CD4-positive, alpha-beta T cell treated with Interleukin-4 for 1 hour (primary cell): Measurements from ENCODE around the gene PYGB.
"Not testable (repeated sequence)": the region's sequence is repeated elsewhere in the genome, so short reads cannot be mapped to it uniquely, and the experiment has no call there.

Experiments
- DNase-seq, 2 donors: peaks; one replicate each; pipeline ENCODE4 v3.0.0-alpha.2; 2020 to 2022

PYGB gene

DNA sequence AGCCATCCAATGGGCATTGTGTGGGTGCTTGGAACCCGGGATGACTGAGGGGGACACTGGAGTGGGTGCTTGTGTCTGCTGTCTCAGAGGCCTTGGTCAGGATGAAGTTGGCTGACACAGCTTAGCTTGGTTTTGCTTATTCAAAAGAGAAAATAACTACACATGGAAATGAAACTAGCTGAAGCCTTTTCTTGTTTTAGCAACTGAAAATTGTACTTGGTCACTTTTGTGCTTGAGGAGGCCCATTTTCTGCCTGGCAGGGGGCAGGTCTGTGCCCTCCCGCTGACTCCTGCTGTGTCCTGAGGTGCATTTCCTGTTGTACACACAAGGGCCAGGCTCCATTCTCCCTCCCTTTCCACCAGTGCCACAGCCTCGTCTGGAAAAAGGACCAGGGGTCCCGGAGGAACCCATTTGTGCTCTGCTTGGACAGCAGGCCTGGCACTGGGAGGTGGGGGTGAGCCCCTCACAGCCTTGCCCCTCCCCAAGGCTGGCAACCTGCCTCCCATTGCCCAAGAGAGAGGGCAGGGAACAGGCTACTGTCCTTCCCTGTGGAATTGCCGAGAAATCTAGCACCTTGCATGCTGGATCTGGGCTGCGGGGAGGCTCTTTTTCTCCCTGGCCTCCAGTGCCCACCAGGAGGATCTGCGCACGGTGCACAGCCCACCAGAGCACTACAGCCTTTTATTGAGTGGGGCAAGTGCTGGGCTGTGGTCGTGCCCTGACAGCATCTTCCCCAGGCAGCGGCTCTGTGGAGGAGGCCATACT lies 49.4 kb downstream of the PYGB start:
- DNase-seq: no peak

DNA sequence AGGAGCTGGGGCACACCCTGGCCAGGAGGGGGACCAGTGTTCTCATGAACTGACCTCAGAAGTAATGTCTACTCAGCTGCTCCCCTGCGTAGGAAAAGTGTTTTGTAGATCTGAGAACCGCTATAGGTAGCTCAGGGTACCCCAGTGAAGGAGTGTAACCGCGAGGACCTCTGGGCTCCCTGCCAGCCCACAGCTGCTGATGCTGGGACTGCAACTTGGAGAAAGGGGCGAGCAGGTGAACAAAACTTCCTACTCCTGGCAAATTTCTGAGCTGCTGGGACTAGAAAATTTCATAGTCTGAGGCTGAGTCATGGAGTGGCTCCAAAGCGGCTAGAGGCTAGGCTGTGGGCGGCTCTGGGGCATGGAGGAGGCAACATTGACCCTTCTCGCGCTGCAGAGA lies 51.9 kb downstream of the PYGB start:
- DNase-seq: no peak

DNA sequence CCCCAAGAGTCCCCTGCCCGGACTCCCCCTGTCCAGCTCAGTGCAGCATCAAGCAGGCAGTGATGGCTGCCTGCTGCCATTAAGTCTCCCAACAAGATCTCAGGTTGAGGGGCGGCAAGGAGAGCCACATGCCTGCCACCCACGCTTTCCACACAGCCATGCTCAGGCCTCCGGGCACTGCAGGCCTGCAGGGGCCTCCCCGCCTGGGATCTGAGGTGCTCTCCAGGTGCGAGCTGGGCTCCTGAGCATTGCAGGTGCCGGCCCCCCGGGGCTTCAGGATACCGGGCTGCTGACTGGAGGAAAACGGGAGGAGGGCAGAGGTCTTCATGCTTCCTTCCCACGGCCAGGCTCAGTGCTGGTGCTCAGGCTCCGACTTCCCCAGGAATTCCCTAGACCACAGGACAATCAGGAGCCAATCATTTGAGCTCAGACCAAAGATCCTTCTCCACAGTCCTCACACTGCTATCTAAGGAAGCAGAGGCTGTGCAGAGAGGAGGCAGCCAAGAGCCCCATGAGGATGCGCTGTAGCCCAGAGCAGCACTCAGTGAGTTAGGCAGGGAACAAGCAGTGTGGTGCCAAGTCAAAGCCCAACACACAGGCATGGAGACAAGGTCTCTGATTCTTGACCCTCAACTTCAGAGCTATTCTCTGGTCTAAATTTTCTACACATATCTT lies 52.7 kb downstream of the PYGB start:
- DNase-seq: no peak

GRCh38 chr20:25301357-25301920 lies 53.6 kb downstream of the PYGB start:
- DNase-seq: no peak

- no peak for DNase-seq
Measured at GRCh38 chr20:25302596-25302995, 54.7 kb downstream of the PYGB start.

- DNase-seq: no peak
Measured at GRCh38 chr20:25303292-25304024, 55.6 kb downstream of the PYGB start.

DNA sequence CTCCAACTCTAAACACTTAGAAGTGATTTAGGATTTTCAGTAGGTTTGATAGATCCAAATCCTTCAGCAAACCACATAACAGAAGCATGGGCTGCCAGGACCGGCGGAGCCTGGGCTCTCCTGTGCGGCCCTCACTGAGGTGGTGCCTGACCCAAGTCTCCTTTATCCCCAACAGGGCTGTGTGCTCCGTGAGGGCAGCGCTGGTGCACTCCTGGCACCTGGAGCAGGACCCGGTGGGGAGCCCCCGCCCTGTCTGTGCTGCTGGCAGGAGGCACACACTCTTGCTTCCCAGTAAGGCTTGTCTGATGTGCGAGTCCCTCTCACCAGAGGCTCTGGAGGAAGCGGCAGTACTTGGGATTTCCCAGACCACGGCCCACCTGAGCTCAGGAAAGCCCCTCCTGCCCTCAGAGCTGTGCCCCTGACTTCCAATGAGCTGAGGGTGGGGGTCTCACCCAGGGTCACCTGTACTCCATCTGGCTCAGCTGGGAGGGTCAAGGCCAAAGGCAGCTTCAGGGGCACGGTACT lies 56.2 kb downstream of the PYGB start:
- DNase-seq: no peak

- no peak for DNase-seq
Measured at GRCh38 chr20:25306991-25307903, 59.4 kb downstream of the PYGB start.

DNA sequence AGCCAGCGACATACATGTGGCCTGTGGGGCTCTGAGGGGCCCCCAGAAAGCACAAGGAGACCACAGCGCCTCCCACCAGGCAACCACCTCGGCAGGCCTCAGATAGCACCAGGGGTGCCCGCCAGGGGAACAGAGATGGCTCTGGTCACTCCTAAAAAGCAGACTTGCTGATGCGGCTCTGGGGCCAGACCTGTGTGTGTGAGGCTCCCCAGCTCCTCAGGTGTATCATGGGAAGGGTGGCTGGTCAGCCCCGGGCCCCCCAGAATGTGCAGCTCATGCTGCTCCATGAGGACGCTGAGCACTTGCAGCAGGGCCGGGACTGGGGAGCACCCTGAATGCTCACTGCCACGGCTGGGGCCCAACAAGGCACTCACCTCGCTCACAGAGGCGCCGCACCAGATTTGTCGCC lies 60.2 kb downstream of the PYGB start:
- DNase-seq: no peak

- no peak for DNase-seq
Measured at GRCh38 chr20:25308671-25309394, 60.9 kb downstream of the PYGB start.

GRCh38 chr20:25309395-25310267 lies 61.7 kb downstream of the PYGB start:
- DNase-seq: no peak

- DNase-seq: peak; percentile 45 to 50
Measured at GRCh38 chr20:25310268-25310920, 62.5 kb downstream of the PYGB start.

DNA sequence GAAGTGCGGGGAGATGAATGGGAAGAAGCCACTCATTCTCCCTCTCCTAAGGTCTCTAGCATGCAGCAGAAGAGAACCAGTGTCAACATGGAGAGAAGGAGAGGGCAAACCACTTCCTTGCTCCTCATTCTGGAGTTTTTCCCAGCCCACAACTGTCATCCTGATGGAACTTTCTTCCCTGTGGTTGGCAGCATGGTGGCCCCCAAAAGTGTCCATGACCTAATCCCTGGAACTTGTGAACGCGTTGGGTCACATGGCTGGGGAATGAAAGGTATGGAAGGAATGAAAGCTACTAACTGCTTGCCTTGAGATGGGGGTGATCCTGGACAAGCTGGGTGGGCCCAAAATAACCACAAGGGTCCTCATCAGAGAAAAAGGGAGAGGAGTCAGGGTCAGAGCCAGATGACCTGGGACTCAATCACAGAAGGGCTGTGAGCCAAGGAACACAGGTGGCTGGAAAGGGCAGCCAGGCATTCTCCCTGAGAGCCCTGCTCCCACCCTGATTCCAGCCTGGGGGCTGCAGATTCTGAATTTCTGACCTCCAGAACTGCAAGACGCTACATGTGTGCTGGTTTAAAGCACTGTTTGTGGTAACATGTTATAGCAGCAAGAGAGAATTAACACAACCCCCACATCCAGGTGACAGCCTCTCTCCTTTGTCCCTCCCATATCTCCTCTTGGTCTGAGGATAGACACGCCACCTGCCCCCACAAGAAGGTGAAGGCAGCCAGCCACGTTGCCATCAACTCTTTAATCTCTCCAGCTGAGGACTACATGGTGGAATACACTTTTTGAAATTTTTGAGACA lies 63.2 kb downstream of the PYGB start:
- no peak for DNase-seq

GRCh38 chr20:25312716-25313115 lies 64.8 kb downstream of the PYGB start:
- not testable (repeated sequence) for DNase-seq

DNA sequence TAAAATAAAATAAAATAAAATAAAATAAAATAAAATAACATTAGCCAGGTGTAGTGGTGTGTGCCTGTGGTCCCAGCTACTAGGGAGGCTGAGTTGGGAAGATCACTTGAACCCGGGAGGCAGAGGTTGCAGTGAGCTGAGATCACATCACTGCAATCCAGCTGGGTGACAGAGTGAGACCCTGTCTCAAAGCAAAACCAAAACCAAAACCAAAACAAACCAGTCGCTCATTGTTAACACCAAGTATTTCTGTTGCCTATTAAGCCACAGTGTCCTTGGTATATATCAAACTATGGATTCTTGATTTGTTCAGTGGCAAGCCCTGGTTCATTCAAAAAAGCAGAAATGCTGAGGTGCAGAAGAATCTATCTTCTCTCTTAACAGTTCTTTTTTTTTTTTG lies 65.7 kb downstream of the PYGB start:
- DNase-seq: no peak

- DNase-seq: no peak
Measured at GRCh38 chr20:25314497-25315417, 66.9 kb downstream of the PYGB start.

- no peak for DNase-seq
Measured at GRCh38 chr20:25315418-25316210, 67.7 kb downstream of the PYGB start.
